AG04450 (cell line): ENCODE results near the gene SRGAP3. TPM values are rescaled to one million over a fixed set of nuclear protein-coding genes. Genes with fewer than 3 reads are reported as not detected.

Source experiments
- CTCF ChIA-PET: fragments of 300-600, 350-600 bp; formaldehyde crosslinking; extraction: SDS; loops from one replicate; lab custom pipeline; 2022; ENCODE audit warnings: antibody characterized with exemption, inconsistent platforms; lab: Charles Lee
- POLR2A ChIA-PET: fragments of 350-600 bp; formaldehyde crosslinking; extraction: SDS; loops from one replicate; lab custom pipeline; 2021; ENCODE audit warnings: antibody characterized with exemption, inconsistent platforms; lab: Yijun Ruan, JAX
- DNase-seq: peaks from one replicate; pipeline ENCODE4 v3.0.0-alpha.2; 2011; ENCODE audit warnings: low read depth, low spot score
- H3K27ac ChIP-seq: one replicate; pipeline ENCODE4 v1.5.1; 2012; ENCODE audit warnings: low read depth, low read length, control low read depth
- H3K27me3 ChIP-seq: one replicate; pipeline ENCODE4 v1.6.0; 2012; ENCODE audit warnings: low read length; ENCODE audit not compliant: control insufficient read depth, insufficient read depth
- H3K4me3 ChIP-seq: 2 replicates; pipeline ENCODE4 v1.5.1; 2011; ENCODE audit warnings: mild to moderate bottlenecking, low read depth, low read length, control low read depth
- H3K9me3 ChIP-seq: 2 replicates; pipeline ENCODE4 v1.5.1; 2012; ENCODE audit warnings: low read length; ENCODE audit not compliant: control insufficient read depth, insufficient read depth
- CTCF ChIP-seq: IDR thresholded peaks from 2 replicates; pipeline ENCODE4 v1.5.1; 2011; ENCODE audit warnings: low read depth, low read length, control low read depth, inconsistent platforms
- polyA plus RNA-seq: library from polyadenylated mRNA; depleted of rRNA; stranded (reverse); fragments of >200 nt; gene quantifications from 2 replicates; pipeline ENCODE4 v1.2.3, GENCODE V29; 2011

Gene SRGAP3
- polyA plus RNA-seq, 1 experiment, result 0.61 TPM

- Histone ChIP-seq H3K9me3 (no peaks in the 10 kb centered on the region), H3K27ac (no peak overlapping the region), H3K27me3 (no peaks in the 10 kb centered on the region), H3K4me3 (no peak overlapping the region)
- no peak for DNase-seq
- TF ChIP-seq CTCF, result no peak
- ChIA-PET POLR2A (no interaction called here), CTCF (interaction anchor here (1.5 to 9.1 kb wide), 2 partner anchors 13 to 172 kb away, joined by 4 to 78 read pairs; partner anchors contain the start of gene OXTR)
Observed at GRCh38 chr3:8942115-8942514, 307.3 kb downstream of the SRGAP3 start.

GRCh38 chr3:8938021-8938420, 311.4 kb downstream of the SRGAP3 start:
- no peak overlapping the region for H3K27ac ChIP-seq
- DNase-seq, result no peak
- CTCF ChIA-PET, result interaction anchor here (0.7 to 9.1 kb wide), 8 partner anchors 9 to 168 kb away, joined by 3 to 78 read pairs (median 4); partner anchors contain the start of gene OXTR
- no peaks in the 10 kb centered on the region for H3K27me3 ChIP-seq
- POLR2A ChIA-PET, result no interaction called here
- peak; percentile 48 for TF ChIP-seq CTCF
- H3K9me3 ChIP-seq, result no peaks in the 10 kb centered on the region
- no peak overlapping the region for H3K4me3 ChIP-seq

- ChIA-PET CTCF (interaction anchor here (0.7 to 9.1 kb wide), 9 partner anchors 9 to 274 kb away, joined by 3 to 78 read pairs (median 4); partner anchors contain the start of gene OXTR), POLR2A (interaction anchor here (1.0 to 1.1 kb wide), 2 partner anchors 23 to 168 kb away, joined by 3 to 4 read pairs; partner anchors contain the start of gene OXTR)
- H3K4me3 ChIP-seq, result no peak overlapping the region
- no peak for TF ChIP-seq CTCF
- no peaks in the 10 kb centered on the region for H3K27me3 ChIP-seq
- peak overlapping the region; percentile 77 for H3K27ac ChIP-seq
- no peaks in the 10 kb centered on the region for H3K9me3 ChIP-seq
- DNase-seq, result peak; percentile 52
Observed at GRCh38 chr3:8937064-8938020, 312.1 kb downstream of the SRGAP3 start.

- Histone ChIP-seq H3K27ac (no peak overlapping the region), H3K27me3 (no peaks in the 10 kb centered on the region), H3K4me3 (no peak overlapping the region), H3K9me3 (no peaks in the 10 kb centered on the region)
- CTCF ChIA-PET, result no interaction called here
- POLR2A ChIA-PET, result no interaction called here
- DNase-seq, result no peak
- no peak for TF ChIP-seq CTCF
Observed at GRCh38 chr3:8932507-8932906, 316.9 kb downstream of the SRGAP3 start.

- POLR2A ChIA-PET, result no interaction called here
- Histone ChIP-seq H3K27me3 (no peaks in the 10 kb centered on the region), H3K9me3 (no peaks in the 10 kb centered on the region), H3K4me3 (no peak overlapping the region), H3K27ac (no peak overlapping the region)
- DNase-seq, result no peak
- CTCF ChIA-PET, result no interaction called here
- TF ChIP-seq CTCF, result no peak
Observed at GRCh38 chr3:8931342-8931741, 318.1 kb downstream of the SRGAP3 start.
